ENCODE data around the gene LGALS16.

Gene LGALS16

GRCh38 chr19:39631178-39631577, 24.5 kb upstream of the LGALS16 start:
- DNase-seq (ENCODE audit: extremely low spot score) = no peak
- TF ChIP-seq CTCF (IDR thresholded peaks at IDR 0.05; ENCODE audit: control extremely low read depth, extremely low read depth, low read depth, missing control alignments) = no peak
- ChIA-PET POLR2A (no interaction called here), CTCF (interaction anchor here (1.2 to 1.4 kb wide), 2 partner anchors 35 to 42 kb away, joined by 3 to 4 read pairs; no protein-coding TSS in a partner anchor)

- CTCF ChIA-PET = interaction anchor here (1.4 kb wide), 1 partner anchor 42 kb away, joined by 3 read pairs; no protein-coding TSS in a partner anchor
- DNase-seq (ENCODE audit: extremely low spot score) = no peak
- POLR2A ChIA-PET = no interaction called here
Measured at GRCh38 chr19:39631626-39632025, 24.1 kb upstream of the LGALS16 start.

GRCh38 chr19:39637891-39638290, 17.8 kb upstream of the LGALS16 start:
- ChIA-PET POLR2A (no interaction called here), CTCF (no interaction called here)
- no peak for TF ChIP-seq CTCF (IDR thresholded peaks at IDR 0.05; ENCODE audit: control extremely low read depth, extremely low read depth, low read depth, missing control alignments)
- no peak for DNase-seq (ENCODE audit: extremely low spot score)

More at GRCh38 chr19:39631626-39632025, 24.1 kb upstream of the LGALS16 start:
- TF ChIP-seq CTCF (IDR thresholded peaks at IDR 0.05; ENCODE audit: control extremely low read depth, extremely low read depth, low read depth, missing control alignments) = no peak

GRCh38 chr19:39641773-39642172, 13.9 kb upstream of the LGALS16 start:
- ChIA-PET CTCF (no interaction called here), POLR2A (no interaction called here)
- DNase-seq (ENCODE audit: extremely low spot score) = no peak
- TF ChIP-seq CTCF (IDR thresholded peaks at IDR 0.05; ENCODE audit: control extremely low read depth, extremely low read depth, low read depth, missing control alignments) = no peak

GRCh38 chr19:39643591-39643990, 12.1 kb upstream of the LGALS16 start:
- ChIA-PET CTCF (interaction anchor here (1.0 kb wide), 1 partner anchor 20 kb away, joined by 3 read pairs; no protein-coding TSS in a partner anchor), POLR2A (no interaction called here)
- no peak for DNase-seq (ENCODE audit: extremely low spot score)
- TF ChIP-seq CTCF (IDR thresholded peaks at IDR 0.05; ENCODE audit: control extremely low read depth, extremely low read depth, low read depth, missing control alignments) = no peak

- TF ChIP-seq CTCF (IDR thresholded peaks at IDR 0.05; ENCODE audit: control extremely low read depth, extremely low read depth, low read depth, missing control alignments) = no peak
- CTCF ChIA-PET = no interaction called here
- POLR2A ChIA-PET = no interaction called here
- no peak for DNase-seq (ENCODE audit: extremely low spot score)
Measured at GRCh38 chr19:39645800-39646411, 9.8 kb upstream of the LGALS16 start.
